Hematopoietic multipotent progenitor cell treated with erythropoietin and hydrocortisone succinate and interleukin-3 and kit ligand, for 17 days (in vitro differentiated cells): ENCODE results near the gene SHISA6.

ENCODE experiments used
- DNase-seq: peaks from one replicate; pipeline ENCODE4 v3.0.0-alpha.2; 2015; ENCODE audit warnings: low spot score

SHISA6 gene

GRCh38 chr17:11538366-11538765 is 297.4 kb downstream of the SHISA6 start:
- DNase-seq, result no peak

DNA sequence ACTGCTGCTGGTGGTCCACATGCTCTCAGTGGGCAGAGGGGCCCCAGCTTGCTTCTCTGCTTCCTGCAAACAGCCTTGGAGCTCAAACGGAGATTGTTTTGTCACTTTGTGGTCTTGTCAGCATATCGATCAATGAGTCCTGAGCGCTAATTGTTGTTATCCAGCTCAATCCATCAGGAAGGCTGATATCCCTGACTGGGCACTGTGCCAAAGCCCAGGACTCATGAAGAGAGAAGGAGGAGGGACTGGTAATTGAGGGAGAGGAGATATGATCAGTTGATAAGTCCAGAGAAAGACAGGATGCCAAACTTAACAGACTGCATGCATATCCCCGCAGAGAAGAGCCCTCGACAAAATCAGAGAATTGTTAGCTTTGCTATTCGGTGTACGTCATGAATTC is 298.6 kb downstream of the SHISA6 start:
- no peak for DNase-seq

- DNase-seq, result no peak
Measured at GRCh38 chr17:11545002-11545401, 304.0 kb downstream of the SHISA6 start.

GRCh38 chr17:11545696-11546095 is 304.7 kb downstream of the SHISA6 start:
- no peak for DNase-seq

DNA sequence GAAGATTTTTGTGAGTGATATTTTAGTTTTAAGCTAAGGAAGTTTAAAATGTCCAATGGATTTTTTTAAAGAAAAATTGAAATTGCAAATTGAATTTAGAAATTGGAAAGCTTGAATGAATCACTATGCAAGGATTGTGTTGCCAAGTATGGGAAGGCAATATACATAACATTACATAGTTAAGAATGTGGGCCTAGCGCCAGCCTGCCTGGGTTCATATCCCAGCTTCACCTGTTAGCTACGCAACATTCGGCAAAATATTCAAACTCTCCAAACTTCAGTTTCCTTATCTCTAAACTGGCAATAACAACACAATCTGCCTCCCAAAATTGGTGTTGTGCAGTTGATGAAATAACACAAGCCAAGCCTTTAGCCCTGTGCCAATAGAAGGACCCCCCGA is 306.8 kb downstream of the SHISA6 start:
- no peak for DNase-seq

DNA sequence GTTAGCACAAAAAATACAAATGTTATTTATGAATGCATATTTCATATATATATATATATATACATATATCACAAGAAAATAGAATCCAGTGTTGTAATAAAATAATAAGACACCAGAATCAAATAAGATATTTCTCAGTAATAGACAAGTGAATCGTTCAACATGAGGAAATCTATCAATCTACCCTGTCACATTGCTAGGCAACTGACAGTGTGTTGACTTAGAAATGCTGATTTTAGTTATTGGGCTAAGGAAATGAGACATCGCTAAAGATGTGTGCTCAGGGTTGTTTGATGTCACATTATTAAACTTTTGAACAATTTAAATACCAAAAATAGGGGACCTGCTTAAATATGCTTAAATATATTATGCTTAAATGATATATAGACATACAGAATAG is 307.4 kb downstream of the SHISA6 start:
- no peak for DNase-seq

DNA sequence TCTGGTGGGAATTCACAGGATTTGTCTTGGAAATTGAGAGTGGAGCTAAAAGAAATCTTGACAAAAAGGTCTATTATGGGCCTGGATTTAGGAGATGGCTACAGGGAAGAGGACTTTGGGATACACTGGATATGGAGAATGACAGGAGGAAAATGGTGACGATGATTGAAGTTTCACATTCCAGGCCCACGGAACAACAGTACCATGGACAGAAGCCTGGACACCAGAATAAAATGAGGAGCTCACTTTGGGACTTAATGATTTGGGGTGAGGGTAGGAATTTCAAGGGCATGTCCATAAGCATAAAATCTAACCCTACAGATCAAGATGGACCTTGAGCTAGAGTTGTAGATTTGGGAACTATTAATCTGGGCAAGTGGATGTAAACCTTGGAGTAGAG is 309.4 kb downstream of the SHISA6 start:
- DNase-seq, result no peak

DNA sequence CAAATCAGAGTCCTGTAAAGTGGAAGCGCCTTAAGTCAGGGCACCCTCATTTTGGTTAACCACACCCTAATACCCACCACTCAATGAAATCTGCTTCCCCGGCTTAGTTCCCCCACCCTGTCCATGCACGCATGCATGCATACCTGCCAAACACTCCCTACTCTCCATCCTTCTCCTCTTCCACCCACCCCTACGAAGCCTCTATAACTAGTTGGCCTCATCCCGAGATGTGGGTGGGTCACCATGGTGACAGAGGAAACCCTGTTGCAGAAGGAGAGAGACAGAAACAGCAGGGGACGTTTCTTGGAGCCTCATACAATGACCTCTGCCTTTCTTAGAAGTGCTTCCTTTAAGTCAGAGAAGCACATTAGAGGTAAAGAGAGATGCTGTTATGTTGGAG is 310.4 kb downstream of the SHISA6 start:
- no peak for DNase-seq

DNA sequence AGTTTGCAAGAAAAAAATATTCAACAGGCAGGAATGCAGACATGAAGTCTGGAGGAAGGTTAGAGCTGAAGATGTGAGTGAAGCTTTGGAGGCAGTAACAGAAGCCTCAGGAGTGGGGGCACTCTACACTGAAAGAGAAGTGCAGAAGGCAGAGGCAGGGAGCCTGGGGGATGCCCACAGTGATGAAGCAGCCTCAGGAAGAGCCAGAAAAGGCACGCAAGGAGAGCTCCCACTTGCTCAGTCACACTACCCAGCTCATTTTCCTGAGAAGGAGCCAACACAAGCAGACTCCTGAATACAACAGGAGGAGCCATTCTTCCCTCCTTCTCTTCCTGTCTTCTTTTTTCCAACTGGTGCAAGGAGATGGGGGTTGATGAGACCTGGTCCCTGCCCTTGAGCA is 312.1 kb downstream of the SHISA6 start:
- DNase-seq, result no peak

DNA sequence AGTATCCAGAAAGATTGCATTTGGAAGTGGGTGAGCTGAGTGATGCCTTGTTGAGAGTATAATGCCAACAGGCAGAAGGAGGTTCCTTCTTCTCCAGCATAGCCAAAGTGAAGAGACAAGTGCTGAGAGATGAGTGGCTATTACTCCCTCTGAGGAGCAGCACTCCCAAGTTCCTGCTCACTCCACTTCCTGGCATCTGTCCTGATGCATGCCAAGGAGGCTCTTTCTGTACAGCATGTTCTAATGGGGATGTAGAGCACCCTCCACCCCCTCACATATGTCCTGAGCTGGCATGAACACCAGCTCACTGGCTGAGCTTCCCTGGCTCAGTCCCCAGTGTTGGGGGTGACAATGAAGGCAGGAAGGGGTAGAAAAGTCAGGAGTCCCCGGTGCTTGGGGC is 313.0 kb downstream of the SHISA6 start:
- DNase-seq, result no peak

- no peak for DNase-seq
Measured at GRCh38 chr17:11554542-11554941, 313.5 kb downstream of the SHISA6 start.

DNA sequence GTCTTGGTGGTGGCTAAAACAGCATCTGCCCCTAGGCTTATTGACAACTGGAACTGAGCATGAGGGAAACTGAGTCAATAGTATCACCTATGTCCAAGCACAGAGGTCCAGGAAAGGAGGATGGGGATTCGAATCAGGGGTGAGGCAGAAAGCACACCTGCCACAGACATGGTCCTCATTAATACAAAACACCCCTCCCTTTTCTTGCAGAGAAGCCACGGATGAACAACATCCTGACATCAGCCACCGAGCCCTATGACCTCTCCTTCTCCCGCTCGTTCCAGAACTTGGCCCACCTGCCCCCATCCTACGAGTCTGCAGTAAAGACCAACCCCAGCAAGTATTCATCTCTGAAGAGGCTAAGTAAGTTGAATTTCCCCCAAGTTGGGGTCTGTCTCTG is 314.5 kb downstream of the SHISA6 start:
- no peak for DNase-seq

GRCh38 chr17:11557727-11558452 is 316.9 kb downstream of the SHISA6 start:
- no peak for DNase-seq

GRCh38 chr17:11558681-11559234 is 317.7 kb downstream of the SHISA6 start:
- DNase-seq, result no peak

DNA sequence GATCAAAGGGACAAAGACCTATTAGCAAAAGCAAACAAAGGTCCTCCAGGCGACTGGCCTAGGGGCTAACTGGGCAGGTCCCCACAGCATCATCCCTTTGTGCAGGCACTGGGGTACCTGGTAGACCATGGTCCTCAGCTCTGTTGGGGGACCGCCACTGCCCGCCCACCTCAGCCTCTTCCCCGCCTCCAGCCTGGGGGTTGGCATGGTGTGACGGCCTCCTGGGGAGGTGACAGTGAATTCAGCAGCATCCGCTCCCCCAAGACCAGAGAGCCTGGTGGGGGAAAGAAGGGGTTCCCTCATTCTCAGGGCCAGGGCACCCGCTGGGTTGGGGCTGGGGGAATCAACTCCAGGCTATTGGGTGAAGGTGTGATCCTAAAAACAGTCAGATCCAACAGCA is 318.6 kb downstream of the SHISA6 start:
- no peak for DNase-seq

GRCh38 chr17:11561281-11561680 is 320.3 kb downstream of the SHISA6 start:
- DNase-seq, result no peak

- DNase-seq, result no peak
Measured at GRCh38 chr17:11561702-11562101, 320.7 kb downstream of the SHISA6 start.

DNA sequence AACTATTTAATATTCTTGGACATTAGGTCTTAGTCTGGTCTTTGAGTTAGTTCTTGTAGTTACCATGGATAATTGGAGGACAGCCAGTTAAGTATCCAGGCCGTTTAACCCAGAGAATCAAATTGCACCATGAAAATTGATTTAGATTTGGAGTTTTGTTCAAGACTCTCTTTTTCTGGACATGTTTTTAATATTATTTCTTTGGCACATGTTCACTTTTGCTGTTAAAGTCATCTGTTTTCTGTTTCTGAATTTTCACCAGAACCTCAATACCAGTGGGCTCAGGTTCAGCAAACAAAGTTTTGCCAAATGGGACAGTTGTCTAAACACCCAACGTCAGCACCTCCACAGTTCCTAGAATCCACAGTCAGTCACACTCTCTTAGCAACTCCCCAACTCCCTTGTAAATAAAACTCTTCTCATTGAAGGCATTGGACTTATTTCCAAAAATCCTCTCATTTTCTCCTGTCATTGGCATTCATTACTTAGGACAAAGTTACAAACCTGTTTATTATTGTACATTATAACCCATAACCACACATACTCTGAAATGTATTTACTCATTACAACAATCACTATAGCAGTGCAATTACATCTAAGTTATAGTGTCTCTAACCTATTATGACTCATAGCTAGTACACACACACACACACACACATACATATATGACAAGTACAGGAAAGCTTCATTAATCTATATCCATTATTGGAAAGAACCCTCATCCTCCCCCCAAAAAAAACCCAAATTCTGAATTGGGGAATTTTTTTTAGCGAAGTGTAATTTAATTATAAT is 323.8 kb downstream of the SHISA6 start:
- no peak for DNase-seq

DNA sequence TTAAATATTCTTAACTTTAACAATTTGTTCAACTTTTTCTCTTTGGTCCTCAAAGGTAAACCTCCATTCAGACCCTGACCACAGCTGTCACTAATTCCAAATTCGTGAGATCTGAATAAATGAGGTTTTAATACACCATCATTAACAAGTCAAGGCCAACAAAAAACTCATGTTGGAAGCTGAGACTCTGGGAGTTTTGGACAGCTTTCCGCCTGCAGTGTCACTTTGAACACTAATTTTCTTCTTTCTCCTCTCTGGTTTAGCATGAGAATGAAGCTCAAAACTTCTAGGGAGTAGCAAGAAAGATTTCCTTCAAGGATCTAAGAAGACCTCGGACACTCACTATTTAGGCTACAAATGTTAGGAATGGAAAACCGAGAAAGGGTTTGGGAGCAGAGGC is 324.6 kb downstream of the SHISA6 start:
- DNase-seq, result no peak

GRCh38 chr17:11578998-11579397 is 338.0 kb downstream of the SHISA6 start:
- no peak for DNase-seq

- DNase-seq, result no peak
Measured at GRCh38 chr17:11580677-11581076, 339.7 kb downstream of the SHISA6 start.

GRCh38 chr17:11582217-11582616 is 341.2 kb downstream of the SHISA6 start:
- no peak for DNase-seq

DNA sequence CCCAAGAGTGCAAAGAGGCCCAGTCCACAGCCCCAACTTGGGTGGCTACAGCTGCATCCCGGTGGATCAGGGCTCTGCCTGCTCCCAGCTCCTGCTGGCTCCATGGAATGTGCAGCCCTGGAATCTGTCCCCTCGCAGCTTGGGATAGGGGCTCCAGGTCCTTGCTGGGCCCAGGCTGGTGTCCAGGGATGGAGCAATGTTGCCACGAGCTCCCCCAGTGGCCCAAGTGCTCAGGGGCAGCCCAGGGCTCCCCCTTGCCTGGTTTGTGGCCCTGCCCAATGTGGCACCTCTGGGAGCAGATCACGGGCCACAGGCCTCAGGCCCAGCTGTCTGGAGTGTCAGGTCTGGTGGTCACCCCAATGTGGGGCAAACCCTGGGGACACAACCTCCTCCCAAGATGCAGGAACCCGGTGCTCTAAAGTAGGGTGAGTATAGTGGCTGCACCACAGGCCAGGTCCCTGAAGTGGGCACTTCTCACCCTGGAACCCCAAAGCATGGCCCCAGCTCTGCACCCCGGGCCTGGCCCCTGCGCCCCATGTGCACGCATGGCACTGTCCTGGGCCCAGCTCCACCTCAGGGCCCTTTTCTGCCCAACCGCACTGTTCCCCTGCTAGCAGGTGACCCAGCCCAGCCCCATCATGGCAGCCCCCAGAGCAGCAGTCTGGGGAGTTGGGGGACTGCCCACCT is 342.4 kb downstream of the SHISA6 start:
- no peak for DNase-seq
